SK-N-SH (cell line): ENCODE data around the gene BRD3. TPM values are rescaled to one million over a fixed set of nuclear protein-coding genes. Genes with fewer than 3 reads are reported as not detected.

Experiments
- CTCF ChIA-PET: fragments of 300-600, 350-600 bp; formaldehyde crosslinking; extraction: SDS; loops from one replicate; lab custom pipeline; 2021; lab: Yijun Ruan, JAX
- POLR2A ChIA-PET: fragments of 350-600 bp; sonication (Branson Sonifier 250); formaldehyde crosslinking; extraction: SDS; loops from one replicate; lab custom pipeline; 2020; ENCODE audit warnings: antibody characterized with exemption, inconsistent platforms; lab: Yijun Ruan, JAX
- DNase-seq: peaks from one replicate; pipeline ENCODE4 v3.0.0; 2012
- H2AFZ ChIP-seq: fragments of 200-600 bp; sonication (generic); 2 replicates; pipeline ENCODE4 v1.8.1; 2016; ENCODE audit warnings: antibody characterized with exemption, mild to moderate bottlenecking, low read depth
- H3F3A ChIP-seq: fragments of 200-600 bp; sonication (generic); replicated peaks from 2 replicates; pipeline ENCODE3; 2016; ENCODE audit warnings: antibody characterized with exemption, mild to moderate bottlenecking; ENCODE audit not compliant: insufficient read depth
- H3K27ac ChIP-seq, 2 experiments: fragments of 200-500 bp in 1 of 2; fragments of 200-600 bp in 1 of 2; sonication (Bioruptor generic) in 1 of 2; sonication (generic), shearing (Covaris generic) in 1 of 2; 2 replicates each; pipeline versions ENCODE4 v1.5.1 to v1.6.1; 2014 to 2016; ENCODE audit warnings: low read depth in 2 of 2, inconsistent platforms in 1 of 2, low read length in 1 of 2, mild to moderate bottlenecking in 1 of 2, mixed read lengths in 1 of 2
- H3K27me3 ChIP-seq: fragments of 200-600 bp; sonication (generic), shearing (Covaris generic); 2 replicates; pipeline ENCODE4 v1.6.1; 2016; ENCODE audit warnings: mixed run types; ENCODE audit not compliant: insufficient read depth
- H3K36me3 ChIP-seq, 2 experiments: fragments of 200-500 bp in 1 of 2; fragments of 200-600 bp in 1 of 2; sonication (Bioruptor generic) in 1 of 2; sonication (generic) in 1 of 2; replicated peaks in 1 of 2; 2 replicates each; pipeline versions ENCODE3 to v1.5.1; 2014 to 2016; ENCODE audit warnings: low read length in 1 of 2, mild to moderate bottlenecking in 1 of 2; ENCODE audit not compliant: insufficient read depth in 2 of 2, control insufficient read depth in 1 of 2
- H3K4me1 ChIP-seq, 2 experiments: fragments of 200-500 bp in 1 of 2; fragments of 200-600 bp in 1 of 2; sonication (Bioruptor generic) in 1 of 2; sonication (generic), shearing (Covaris generic) in 1 of 2; 2 replicates each; pipeline versions ENCODE4 v1.5.1 to v1.6.1; 2014 to 2016; ENCODE audit warnings: low read depth in 1 of 2, low read length in 1 of 2, mixed run types in 1 of 2; ENCODE audit not compliant: insufficient read depth in 2 of 2, control insufficient read depth in 1 of 2
- H3K4me2 ChIP-seq: fragments of 200-600 bp; sonication (generic), shearing (Covaris generic); 2 replicates; pipeline ENCODE4 v1.6.1; 2017; ENCODE audit warnings: mixed run types
- H3K4me3 ChIP-seq, 2 experiments: fragments of 200-500 bp in 1 of 2; fragments of 200-600 bp in 1 of 2; sonication (Bioruptor generic) in 1 of 2; sonication (generic), shearing (Covaris generic) in 1 of 2; 2 replicates each; pipeline versions ENCODE4 v1.5.1 to v1.8.1; 2014 to 2016; ENCODE audit warnings: low read depth in 2 of 2, inconsistent platforms in 1 of 2, low read length in 1 of 2, mild to moderate bottlenecking in 1 of 2, mixed read lengths in 1 of 2, moderate library complexity in 1 of 2
- H3K79me2 ChIP-seq: fragments of 200-600 bp; sonication (generic); 2 replicates; pipeline ENCODE4 v1.8.1; 2017; ENCODE audit warnings: mild to moderate bottlenecking; ENCODE audit not compliant: insufficient read depth
- H3K9ac ChIP-seq: fragments of 200-600 bp; sonication (generic); 2 replicates; pipeline ENCODE4 v1.6.1; 2017; ENCODE audit warnings: mixed run types
- H3K9me2 ChIP-seq: fragments of 200-600 bp; sonication (generic); 2 replicates; pipeline ENCODE4 v1.6.1; 2017; ENCODE audit warnings: mixed run types
- H3K9me3 ChIP-seq: fragments of 200-600 bp; sonication (generic); 2 replicates; pipeline ENCODE4 v1.6.1; 2017; ENCODE audit warnings: mixed run types, mild to moderate bottlenecking, moderate library complexity
- H4K20me1 ChIP-seq: fragments of 200-600 bp; sonication (generic); 2 replicates; pipeline ENCODE4 v1.6.1; 2017; ENCODE audit warnings: mild to moderate bottlenecking, mixed run types; ENCODE audit not compliant: insufficient read depth
- CHD2 ChIP-seq: fragments of 150-350 bp; IDR thresholded peaks from 2 replicates; pipeline ENCODE4 v1.6.1; 2018; ENCODE audit warnings: low read length; ENCODE audit not compliant: partially characterized antibody
- FOSL2 ChIP-seq: IDR thresholded peaks from 2 replicates; pipeline ENCODE4 v1.4.0; 2012; ENCODE audit warnings: low read depth, mild to moderate bottlenecking, moderate library complexity, borderline replicate concordance
- MXI1 ChIP-seq: IDR thresholded peaks from 2 replicates; pipeline ENCODE4 v1.6.1; 2012; ENCODE audit warnings: mild to moderate bottlenecking, low read depth, low read length, improper control_type of control experiment
- NFIC ChIP-seq: IDR thresholded peaks from 2 replicates; pipeline ENCODE4 v1.4.0; 2012; ENCODE audit warnings: borderline replicate concordance
- RAD21 ChIP-seq: IDR thresholded peaks from 2 replicates; pipeline ENCODE4 v1.6.1; 2012; ENCODE audit warnings: mild to moderate bottlenecking, low read length
- RCOR1 ChIP-seq: fragments of 150-350 bp; IDR thresholded peaks from 2 replicates; pipeline ENCODE4 v1.6.1; 2017; ENCODE audit warnings: antibody characterized with exemption, low read length
- RFX5 ChIP-seq: IDR thresholded peaks from 2 replicates; pipeline ENCODE4 v1.6.1; 2012; ENCODE audit warnings: mild to moderate bottlenecking, improper control_type of control experiment, low read length
- SIN3A ChIP-seq: IDR thresholded peaks from 2 replicates; pipeline ENCODE4 v1.6.1; 2012; ENCODE audit warnings: low read depth, mild to moderate bottlenecking, low read length, moderate library complexity, borderline replicate concordance
- TCF12 ChIP-seq: IDR thresholded peaks from 2 replicates; pipeline ENCODE4 v1.4.0; 2012
- TEAD4 ChIP-seq: IDR thresholded peaks from 2 replicates; pipeline ENCODE4 v1.4.0; 2012; ENCODE audit warnings: mild to moderate bottlenecking, borderline replicate concordance; ENCODE audit not compliant: insufficient read depth
- WGBS: methylation state at CpG from one replicate; pipeline ENCODE4 v1.1.6; 2017; ENCODE audit warnings: low lambda C conversion rate; 5-methylcytosine and 5-hydroxymethylcytosine counted together
- polyA plus RNA-seq, 3 experiments: library from polyadenylated mRNA; depleted of rRNA; stranded (reverse); fragments of >200 nt; gene quantifications; 2 replicates each; pipeline ENCODE4 v1.2.3, GENCODE V29; 2012
- TF ChIP-seq, protein P1 (sequence below): IDR thresholded peaks from 2 replicates; pipeline ENCODE4; 2012
- TF ChIP-seq, protein P2 (sequence below): IDR thresholded peaks from 2 replicates; pipeline ENCODE4 v1.4.0; 2012; ENCODE audit warnings: low read depth
- TF ChIP-seq, protein P3 (sequence below): IDR thresholded peaks from 2 replicates; pipeline ENCODE4 v1.4.0; 2012; ENCODE audit warnings: low read depth, borderline replicate concordance
- TF ChIP-seq, protein P4 (sequence below): fragments of 200-600 bp; sonication (generic); IDR thresholded peaks from 2 replicates; pipeline ENCODE4 v1.6.1; 2017; ENCODE audit warnings: antibody characterized with exemption, mild to moderate bottlenecking, moderate library complexity
- TF ChIP-seq, protein P5 (sequence below): IDR thresholded peaks from 2 replicates; pipeline ENCODE4 v1.6.1; 2012; ENCODE audit warnings: mild to moderate bottlenecking, low read depth, low read length, moderate library complexity

The BRD3 gene
- polyA plus RNA-seq, 1 of the 3 experiments (the other 2 are of a cell fraction): 11.4 TPM

DNA sequence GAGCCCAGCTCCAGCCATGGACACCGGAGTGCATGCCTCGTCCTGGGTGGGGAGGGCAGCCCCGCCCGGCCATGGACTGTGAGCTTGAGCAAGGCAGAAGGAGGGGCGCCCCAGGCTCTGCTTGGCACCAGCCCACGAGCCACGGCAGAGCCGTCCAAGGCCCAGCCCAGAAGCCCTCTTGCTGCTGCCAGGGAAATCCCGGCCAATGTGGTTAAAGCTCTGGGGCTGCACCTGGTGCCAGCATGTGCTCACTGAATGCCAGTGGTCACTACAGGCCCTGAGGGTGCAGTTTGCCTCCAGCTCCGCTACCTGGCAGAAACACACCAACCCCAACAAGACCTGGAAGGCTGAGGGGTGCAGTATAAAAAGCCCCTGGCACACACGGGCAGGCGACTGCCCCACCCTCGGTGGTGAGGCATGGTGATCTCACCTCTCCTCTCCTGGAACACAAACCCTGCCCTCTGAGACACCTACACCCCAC, 11.8 kb downstream of the BRD3 start:
- peaks cover 78% of the 10 kb centered on the region for H3K79me2 ChIP-seq
- no peaks in the 10 kb centered on the region for H3K9me3 ChIP-seq
- no peak overlapping the region for H2AFZ ChIP-seq
- no peak overlapping the region for H3K4me3 ChIP-seq
- CTCF ChIA-PET: interaction anchor here (1.1 to 1.5 kb wide), 2 partner anchors 30 to 393 kb away, joined by 3 to 4 read pairs; no protein-coding TSS in a partner anchor
- no peaks in the 10 kb centered on the region for H3K9me2 ChIP-seq
- peaks cover 0 to 23% of the 10 kb centered on the region in 2 experiments for H3K36me3 ChIP-seq
- peaks cover 6 to 55% of the 10 kb centered on the region in 2 experiments; a peak in 2 of 4 replicates for H3K4me1 ChIP-seq
- no peaks in the 10 kb centered on the region for H3K27me3 ChIP-seq
- WGBS: 56% methylated on average over 4 of the region's 13 CpGs
- peak overlapping the region; percentile 7; the same call in 1 of the 2 replicates for H3K4me2 ChIP-seq
- DNase-seq: peak; percentile 61
- POLR2A ChIA-PET: no interaction called here
- no peaks in the 10 kb centered on the region for H3F3A ChIP-seq
- TF ChIP-seq, protein P1, sequence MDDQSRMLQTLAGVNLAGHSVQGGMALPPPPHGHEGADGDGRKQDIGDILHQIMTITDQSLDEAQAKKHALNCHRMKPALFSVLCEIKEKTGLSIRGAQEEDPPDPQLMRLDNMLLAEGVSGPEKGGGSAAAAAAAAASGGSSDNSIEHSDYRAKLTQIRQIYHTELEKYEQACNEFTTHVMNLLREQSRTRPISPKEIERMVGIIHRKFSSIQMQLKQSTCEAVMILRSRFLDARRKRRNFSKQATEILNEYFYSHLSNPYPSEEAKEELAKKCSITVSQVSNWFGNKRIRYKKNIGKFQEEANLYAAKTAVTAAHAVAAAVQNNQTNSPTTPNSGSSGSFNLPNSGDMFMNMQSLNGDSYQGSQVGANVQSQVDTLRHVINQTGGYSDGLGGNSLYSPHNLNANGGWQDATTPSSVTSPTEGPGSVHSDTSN: no peak
- TF ChIP-seq TCF12: peak; percentile 45; the same call in 1 of the 2 replicates
- TF ChIP-seq, protein P2, sequence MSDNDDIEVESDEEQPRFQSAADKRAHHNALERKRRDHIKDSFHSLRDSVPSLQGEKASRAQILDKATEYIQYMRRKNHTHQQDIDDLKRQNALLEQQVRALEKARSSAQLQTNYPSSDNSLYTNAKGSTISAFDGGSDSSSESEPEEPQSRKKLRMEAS: no peak; the same call in 1 of the 2 replicates
- TF ChIP-seq RFX5: no peak
- TF ChIP-seq CHD2: no peak
- no peak for TF ChIP-seq RAD21
- peak; percentile 37; the same call in 1 of the 2 replicates for TF ChIP-seq NFIC
- TF ChIP-seq FOSL2: no peak
- TF ChIP-seq, all 33 proteins: peak for 2
- Histone ChIP-seq H3K9ac (no peak overlapping the region), H3K27ac (peak overlapping the region in 1 of 2 experiments; percentile 65; a peak in 1 of 4 replicates), H4K20me1 (peaks cover 77% of the 10 kb centered on the region)

DNA sequence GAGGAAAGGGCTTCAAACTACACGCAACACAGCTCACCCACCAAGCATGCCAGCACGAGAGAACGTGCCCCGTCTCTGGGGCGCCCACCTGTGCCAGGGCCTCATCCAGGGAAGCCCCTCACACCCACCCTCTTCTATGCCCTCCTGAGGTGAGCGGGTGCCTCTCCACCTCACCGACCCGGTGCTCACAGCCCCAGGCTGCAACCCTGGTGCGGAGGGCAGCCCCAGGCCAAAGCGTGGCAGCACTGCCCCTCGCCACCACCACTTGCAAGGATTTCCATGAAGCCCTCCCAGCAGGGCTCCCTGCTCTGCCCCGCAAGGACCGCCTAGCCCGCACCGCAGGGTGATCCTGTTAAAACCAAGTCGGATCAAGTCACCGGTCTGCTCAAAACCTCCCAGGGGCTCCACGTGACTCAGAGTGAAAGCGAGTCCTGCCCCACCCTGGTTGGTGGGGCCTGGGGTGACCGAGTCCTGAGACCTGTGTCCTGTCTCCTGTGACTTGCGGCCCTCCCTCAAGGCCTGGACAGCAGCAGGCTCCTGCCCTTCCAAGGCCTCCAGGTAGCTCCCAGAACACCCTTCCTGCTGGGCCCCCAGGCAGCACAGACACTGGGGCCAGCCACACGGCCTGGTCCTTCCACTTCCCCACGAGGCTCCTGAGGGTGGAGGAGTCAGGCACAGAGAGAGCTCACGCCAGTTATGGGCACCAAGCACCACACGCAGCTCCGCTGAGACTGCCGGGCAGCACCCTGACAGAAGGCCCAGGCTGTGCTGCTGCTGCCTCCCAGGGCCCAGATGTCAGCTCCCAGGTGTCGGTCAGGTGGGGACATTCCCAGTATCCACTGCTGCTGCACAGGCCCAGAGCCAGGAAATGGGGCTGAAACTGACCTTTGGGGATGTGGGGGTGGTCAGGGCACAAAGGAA, 12.7 kb downstream of the BRD3 start:
- Histone ChIP-seq H2AFZ (no peak overlapping the region), H3K4me3 (no peak overlapping the region), H3K79me2 (peaks cover 69% of the 10 kb centered on the region), H3K27ac (peak overlapping the region in 1 of 2 experiments; percentile 65; a peak in 1 of 4 replicates), H3K27me3 (no peaks in the 10 kb centered on the region), H3K4me1 (peaks cover 6 to 53% of the 10 kb centered on the region in 2 experiments; a peak in 2 of 4 replicates), H3K9me3 (no peaks in the 10 kb centered on the region), H3F3A (no peaks in the 10 kb centered on the region), H4K20me1 (peaks cover 69% of the 10 kb centered on the region), H3K36me3 (peaks cover 0 to 31% of the 10 kb centered on the region in 2 experiments), H3K4me2 (peak overlapping the region; percentile 7; the same call in 1 of the 2 replicates), H3K9me2 (no peaks in the 10 kb centered on the region), H3K9ac (no peak overlapping the region)
- CTCF ChIA-PET: interaction anchor here (1.1 to 1.5 kb wide), 2 partner anchors 29 to 394 kb away, joined by 3 to 4 read pairs; no protein-coding TSS in a partner anchor
- DNase-seq: no peak
- POLR2A ChIA-PET: no interaction called here
- WGBS: 98% methylated on average over 19 of the region's 28 CpGs
- no peak for TF ChIP-seq SIN3A
- TF ChIP-seq, protein P3, sequence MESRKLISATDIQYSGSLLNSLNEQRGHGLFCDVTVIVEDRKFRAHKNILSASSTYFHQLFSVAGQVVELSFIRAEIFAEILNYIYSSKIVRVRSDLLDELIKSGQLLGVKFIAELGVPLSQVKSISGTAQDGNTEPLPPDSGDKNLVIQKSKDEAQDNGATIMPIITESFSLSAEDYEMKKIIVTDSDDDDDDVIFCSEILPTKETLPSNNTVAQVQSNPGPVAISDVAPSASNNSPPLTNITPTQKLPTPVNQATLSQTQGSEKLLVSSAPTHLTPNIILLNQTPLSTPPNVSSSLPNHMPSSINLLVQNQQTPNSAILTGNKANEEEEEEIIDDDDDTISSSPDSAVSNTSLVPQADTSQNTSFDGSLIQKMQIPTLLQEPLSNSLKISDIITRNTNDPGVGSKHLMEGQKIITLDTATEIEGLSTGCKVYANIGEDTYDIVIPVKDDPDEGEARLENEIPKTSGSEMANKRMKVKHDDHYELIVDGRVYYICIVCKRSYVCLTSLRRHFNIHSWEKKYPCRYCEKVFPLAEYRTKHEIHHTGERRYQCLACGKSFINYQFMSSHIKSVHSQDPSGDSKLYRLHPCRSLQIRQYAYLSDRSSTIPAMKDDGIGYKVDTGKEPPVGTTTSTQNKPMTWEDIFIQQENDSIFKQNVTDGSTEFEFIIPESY: no peak
- no peak for TF ChIP-seq TCF12
- TF ChIP-seq, protein P4, sequence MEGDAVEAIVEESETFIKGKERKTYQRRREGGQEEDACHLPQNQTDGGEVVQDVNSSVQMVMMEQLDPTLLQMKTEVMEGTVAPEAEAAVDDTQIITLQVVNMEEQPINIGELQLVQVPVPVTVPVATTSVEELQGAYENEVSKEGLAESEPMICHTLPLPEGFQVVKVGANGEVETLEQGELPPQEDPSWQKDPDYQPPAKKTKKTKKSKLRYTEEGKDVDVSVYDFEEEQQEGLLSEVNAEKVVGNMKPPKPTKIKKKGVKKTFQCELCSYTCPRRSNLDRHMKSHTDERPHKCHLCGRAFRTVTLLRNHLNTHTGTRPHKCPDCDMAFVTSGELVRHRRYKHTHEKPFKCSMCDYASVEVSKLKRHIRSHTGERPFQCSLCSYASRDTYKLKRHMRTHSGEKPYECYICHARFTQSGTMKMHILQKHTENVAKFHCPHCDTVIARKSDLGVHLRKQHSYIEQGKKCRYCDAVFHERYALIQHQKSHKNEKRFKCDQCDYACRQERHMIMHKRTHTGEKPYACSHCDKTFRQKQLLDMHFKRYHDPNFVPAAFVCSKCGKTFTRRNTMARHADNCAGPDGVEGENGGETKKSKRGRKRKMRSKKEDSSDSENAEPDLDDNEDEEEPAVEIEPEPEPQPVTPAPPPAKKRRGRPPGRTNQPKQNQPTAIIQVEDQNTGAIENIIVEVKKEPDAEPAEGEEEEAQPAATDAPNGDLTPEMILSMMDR: no peak
- no peak for TF ChIP-seq MXI1
- no peak for TF ChIP-seq RCOR1
- TF ChIP-seq, protein P5, sequence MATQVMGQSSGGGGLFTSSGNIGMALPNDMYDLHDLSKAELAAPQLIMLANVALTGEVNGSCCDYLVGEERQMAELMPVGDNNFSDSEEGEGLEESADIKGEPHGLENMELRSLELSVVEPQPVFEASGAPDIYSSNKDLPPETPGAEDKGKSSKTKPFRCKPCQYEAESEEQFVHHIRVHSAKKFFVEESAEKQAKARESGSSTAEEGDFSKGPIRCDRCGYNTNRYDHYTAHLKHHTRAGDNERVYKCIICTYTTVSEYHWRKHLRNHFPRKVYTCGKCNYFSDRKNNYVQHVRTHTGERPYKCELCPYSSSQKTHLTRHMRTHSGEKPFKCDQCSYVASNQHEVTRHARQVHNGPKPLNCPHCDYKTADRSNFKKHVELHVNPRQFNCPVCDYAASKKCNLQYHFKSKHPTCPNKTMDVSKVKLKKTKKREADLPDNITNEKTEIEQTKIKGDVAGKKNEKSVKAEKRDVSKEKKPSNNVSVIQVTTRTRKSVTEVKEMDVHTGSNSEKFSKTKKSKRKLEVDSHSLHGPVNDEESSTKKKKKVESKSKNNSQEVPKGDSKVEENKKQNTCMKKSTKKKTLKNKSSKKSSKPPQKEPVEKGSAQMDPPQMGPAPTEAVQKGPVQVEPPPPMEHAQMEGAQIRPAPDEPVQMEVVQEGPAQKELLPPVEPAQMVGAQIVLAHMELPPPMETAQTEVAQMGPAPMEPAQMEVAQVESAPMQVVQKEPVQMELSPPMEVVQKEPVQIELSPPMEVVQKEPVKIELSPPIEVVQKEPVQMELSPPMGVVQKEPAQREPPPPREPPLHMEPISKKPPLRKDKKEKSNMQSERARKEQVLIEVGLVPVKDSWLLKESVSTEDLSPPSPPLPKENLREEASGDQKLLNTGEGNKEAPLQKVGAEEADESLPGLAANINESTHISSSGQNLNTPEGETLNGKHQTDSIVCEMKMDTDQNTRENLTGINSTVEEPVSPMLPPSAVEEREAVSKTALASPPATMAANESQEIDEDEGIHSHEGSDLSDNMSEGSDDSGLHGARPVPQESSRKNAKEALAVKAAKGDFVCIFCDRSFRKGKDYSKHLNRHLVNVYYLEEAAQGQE: no peak
- no peak for TF ChIP-seq CHD2
- no peak for TF ChIP-seq TEAD4
